Activated CD8-positive, alpha-beta memory T cell treated with anti-CD3 and anti-CD28 coated beads, Interleukin-2, amount 10 ng/mL, durations not matched to agents 7 days and 5 days (primary cell): ENCODE data around the gene LHPP. TPM values are rescaled to one million over a fixed set of nuclear protein-coding genes. Genes with fewer than 3 reads are reported as not detected.

ENCODE experiments used
- ATAC-seq: fragments of 150-1000 bp; cut with Tn5 transposase; one replicate; pipeline ENCODE4 v1.10.0; 2021; ENCODE audit warnings: moderate library complexity
- CTCF ChIA-PET: fragments of 350-600 bp; sonication (Branson Sonifier 250); formaldehyde crosslinking; loops from one replicate; lab custom pipeline; 2021; ENCODE audit warnings: antibody characterized with exemption; lab: Charles Lee
- DNase-seq: peaks from one replicate; pipeline ENCODE4 v3.0.0-alpha.2; 2020
- H3K27ac Mint-ChIP-seq: one replicate; pipeline ENCODE4 v1.8.0; 2021; ENCODE audit warnings: mild to moderate bottlenecking, mixed read lengths
- H3K27me3 Mint-ChIP-seq: one replicate; pipeline ENCODE4 v1.8.0; 2021; ENCODE audit warnings: mixed read lengths
- H3K36me3 Mint-ChIP-seq: one replicate; pipeline ENCODE4 v1.8.0; 2021; ENCODE audit warnings: mild to moderate bottlenecking, mixed read lengths
- H3K4me1 Mint-ChIP-seq: one replicate; pipeline ENCODE4 v1.8.0; 2021; ENCODE audit warnings: mixed read lengths
- H3K4me3 Mint-ChIP-seq: one replicate; pipeline ENCODE4 v1.8.0; 2021; ENCODE audit warnings: mild to moderate bottlenecking, moderate library complexity, mixed read lengths
- H3K9me3 Mint-ChIP-seq: one replicate; pipeline ENCODE4 v1.8.0; 2022; ENCODE audit warnings: low read depth, mixed read lengths
- total RNA-seq, 2 experiments: library from RNA; stranded (reverse); gene quantifications; one replicate each; pipeline ENCODE4 v1.2.3, GENCODE V29; 2021

Gene LHPP
- total RNA-seq, 2 experiments from 2014 or later, result 10.6 to 16.7 TPM

GRCh38 chr10:124596962-124597845 lies 135.6 kb downstream of the LHPP start:
- no peaks in the 10 kb centered on the region for H3K36me3 Mint-ChIP-seq
- no peak overlapping the region for H3K4me3 Mint-ChIP-seq
- H3K27ac Mint-ChIP-seq, result no peak overlapping the region
- DNase-seq, result no peak
- H3K4me1 Mint-ChIP-seq, result no peaks in the 10 kb centered on the region
- CTCF ChIA-PET, result interaction anchor here (1.3 kb wide), 1 partner anchor 144 kb away, joined by 3 read pairs; no protein-coding TSS in a partner anchor
- no peak for ATAC-seq
- no peaks in the 10 kb centered on the region for H3K9me3 Mint-ChIP-seq
- no peaks in the 10 kb centered on the region for H3K27me3 Mint-ChIP-seq

DNA sequence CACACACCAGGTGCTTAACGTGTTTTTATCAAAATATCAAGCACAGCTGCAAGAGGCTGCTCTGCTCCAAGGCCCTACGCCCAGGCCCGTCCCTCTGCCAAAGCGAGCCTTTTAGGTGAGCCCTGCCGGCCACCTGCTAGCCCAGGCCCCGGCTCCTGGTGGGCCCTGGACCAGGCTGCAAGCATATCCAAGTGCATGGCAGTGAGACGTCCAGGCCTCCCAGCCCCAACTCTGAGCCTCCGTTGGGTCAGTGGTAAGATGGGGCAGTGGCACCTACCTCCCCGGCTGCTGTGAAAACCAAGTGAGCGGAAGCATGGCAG lies 136.2 kb downstream of the LHPP start:
- DNase-seq (no peak), ATAC-seq (no peak)
- Mint-ChIP-seq H3K4me1 (no peaks in the 10 kb centered on the region), H3K36me3 (no peaks in the 10 kb centered on the region), H3K27ac (no peak overlapping the region), H3K4me3 (no peak overlapping the region), H3K27me3 (no peaks in the 10 kb centered on the region), H3K9me3 (no peaks in the 10 kb centered on the region)
- CTCF ChIA-PET, result interaction anchor here (1.3 kb wide), 1 partner anchor 143 kb away, joined by 3 read pairs; no protein-coding TSS in a partner anchor

DNA sequence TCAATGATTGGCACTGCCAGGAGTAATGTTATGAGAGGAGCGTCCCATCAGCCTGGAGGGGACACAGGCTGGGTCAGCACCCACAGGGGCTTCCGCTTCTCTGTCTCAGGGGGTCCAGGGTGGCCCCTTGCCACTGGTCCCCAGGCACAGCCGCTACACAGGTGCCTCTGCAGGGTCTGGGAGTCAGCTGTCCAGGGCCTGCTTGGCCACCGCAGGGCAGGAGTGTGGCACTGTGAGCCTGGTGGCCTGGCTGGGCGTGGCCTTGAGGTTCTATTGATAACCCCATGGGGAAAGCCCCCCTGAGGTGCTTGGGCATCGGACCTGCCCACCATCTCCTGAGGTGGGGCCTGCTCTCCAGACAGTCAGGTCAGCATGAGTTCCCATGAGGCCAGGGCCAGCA lies 136.6 kb downstream of the LHPP start:
- ATAC-seq, result no peak
- CTCF ChIA-PET, result no interaction called here
- H3K36me3 Mint-ChIP-seq, result no peaks in the 10 kb centered on the region
- no peak overlapping the region for H3K4me3 Mint-ChIP-seq
- no peaks in the 10 kb centered on the region for H3K27me3 Mint-ChIP-seq
- no peak overlapping the region for H3K27ac Mint-ChIP-seq
- no peak for DNase-seq
- no peaks in the 10 kb centered on the region for H3K9me3 Mint-ChIP-seq
- no peaks in the 10 kb centered on the region for H3K4me1 Mint-ChIP-seq

- no peak overlapping the region for H3K4me3 Mint-ChIP-seq
- ATAC-seq, result no peak
- H3K4me1 Mint-ChIP-seq, result no peaks in the 10 kb centered on the region
- no peaks in the 10 kb centered on the region for H3K27me3 Mint-ChIP-seq
- no peak for DNase-seq
- no peak overlapping the region for H3K27ac Mint-ChIP-seq
- no peaks in the 10 kb centered on the region for H3K9me3 Mint-ChIP-seq
- no peaks in the 10 kb centered on the region for H3K36me3 Mint-ChIP-seq
- CTCF ChIA-PET, result interaction anchor here (1.1 kb wide), 1 partner anchor 142 kb away, joined by 4 read pairs; no protein-coding TSS in a partner anchor
These were observed 137.4 kb downstream of the LHPP start for GRCh38 chr10:124598773-124599587.

DNA sequence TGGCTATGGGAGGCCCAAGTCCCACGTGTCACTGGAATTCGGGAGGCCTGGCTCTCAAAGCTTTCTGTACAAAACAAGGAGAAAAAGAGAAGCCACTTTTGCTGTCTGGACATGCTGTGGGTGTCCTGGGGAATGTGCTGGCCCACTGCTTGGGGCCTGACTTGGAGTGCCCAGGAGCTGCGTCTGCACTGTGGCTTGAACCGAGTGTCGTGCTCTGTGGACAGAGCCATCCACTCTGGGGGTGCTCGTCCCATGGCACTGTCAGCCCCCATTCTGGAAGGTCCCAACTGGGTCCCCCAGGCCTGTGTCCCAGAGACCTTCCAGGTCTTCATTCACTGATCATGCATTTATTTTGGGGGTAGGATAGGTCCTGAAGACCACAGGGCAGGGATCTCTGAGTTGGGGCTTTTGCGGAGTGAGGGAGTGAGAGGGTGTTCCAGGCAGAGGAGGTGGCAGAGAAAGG lies 138.0 kb downstream of the LHPP start:
- Mint-ChIP-seq H3K27me3 (no peaks in the 10 kb centered on the region), H3K4me3 (no peak overlapping the region), H3K27ac (no peak overlapping the region), H3K9me3 (no peaks in the 10 kb centered on the region), H3K4me1 (no peaks in the 10 kb centered on the region), H3K36me3 (no peaks in the 10 kb centered on the region)
- ATAC-seq (no peak), DNase-seq (no peak)
- CTCF ChIA-PET, result interaction anchor here (1.1 kb wide), 1 partner anchor 141 kb away, joined by 4 read pairs; no protein-coding TSS in a partner anchor

GRCh38 chr10:124600051-124600880 lies 138.6 kb downstream of the LHPP start:
- Mint-ChIP-seq H3K4me1 (no peaks in the 10 kb centered on the region), H3K4me3 (no peak overlapping the region), H3K27me3 (no peaks in the 10 kb centered on the region), H3K9me3 (no peaks in the 10 kb centered on the region), H3K36me3 (no peaks in the 10 kb centered on the region), H3K27ac (no peak overlapping the region)
- ATAC-seq (no peak), DNase-seq (no peak)
- CTCF ChIA-PET, result no interaction called here

DNA sequence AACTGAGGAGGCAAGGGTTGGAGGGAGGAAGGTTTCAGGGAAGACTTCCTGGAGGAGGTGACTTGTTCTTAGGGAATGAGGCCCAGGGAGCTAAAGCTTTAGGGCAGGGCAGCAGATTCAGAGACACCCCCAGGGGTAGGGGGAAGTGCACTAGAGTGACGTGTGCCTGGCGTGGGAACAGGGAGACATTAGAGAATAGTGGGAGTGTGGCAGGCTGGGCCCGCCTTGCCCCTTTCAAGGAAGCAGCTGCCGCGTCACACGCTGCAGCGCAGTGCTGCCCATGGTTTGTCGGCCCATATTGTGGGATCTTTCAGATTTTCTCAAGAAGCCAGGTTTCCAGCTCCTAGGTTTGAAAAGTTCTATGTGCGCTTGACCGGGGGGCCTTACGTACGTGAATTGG lies 139.4 kb downstream of the LHPP start:
- H3K4me3 Mint-ChIP-seq, result no peak overlapping the region
- CTCF ChIA-PET, result interaction anchor here (0.7 kb wide), 1 partner anchor 10 kb away, joined by 3 read pairs; no protein-coding TSS in a partner anchor
- no peaks in the 10 kb centered on the region for H3K4me1 Mint-ChIP-seq
- H3K9me3 Mint-ChIP-seq, result no peaks in the 10 kb centered on the region
- no peak overlapping the region for H3K27ac Mint-ChIP-seq
- no peak for DNase-seq
- H3K36me3 Mint-ChIP-seq, result no peaks in the 10 kb centered on the region
- H3K27me3 Mint-ChIP-seq, result no peaks in the 10 kb centered on the region
- ATAC-seq, result no peak

- Mint-ChIP-seq H3K27ac (no peak overlapping the region), H3K9me3 (no peaks in the 10 kb centered on the region), H3K36me3 (no peaks in the 10 kb centered on the region), H3K4me3 (no peak overlapping the region), H3K27me3 (no peaks in the 10 kb centered on the region), H3K4me1 (no peaks in the 10 kb centered on the region)
- ATAC-seq, result no peak
- no peak for DNase-seq
- CTCF ChIA-PET, result interaction anchor here (0.7 kb wide), 1 partner anchor 9 kb away, joined by 3 read pairs; no protein-coding TSS in a partner anchor
These were observed 140.0 kb downstream of the LHPP start for GRCh38 chr10:124601431-124602120.

DNA sequence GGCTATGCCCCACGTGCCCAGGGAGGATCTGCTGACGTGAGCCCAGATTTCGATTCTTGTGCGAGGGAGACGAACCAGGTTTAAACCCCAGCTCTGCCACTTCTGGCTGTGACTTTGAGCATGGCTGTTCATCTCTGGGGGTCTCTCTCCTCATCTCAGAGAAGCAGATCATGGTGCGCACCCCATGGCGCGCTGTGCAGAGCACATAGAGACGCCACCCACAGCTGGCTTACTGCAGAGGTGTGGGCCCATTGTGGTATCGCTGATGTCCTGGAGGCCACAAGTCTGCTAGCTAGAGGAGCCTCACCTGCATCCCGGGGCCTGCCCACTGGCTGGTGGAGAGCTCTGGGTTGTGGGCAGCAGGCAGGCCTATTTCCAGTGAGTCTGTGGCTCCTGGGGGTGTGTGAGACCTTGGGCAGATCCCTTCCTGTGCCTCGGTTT lies 140.5 kb downstream of the LHPP start:
- Mint-ChIP-seq H3K4me3 (no peak overlapping the region), H3K27ac (no peak overlapping the region), H3K36me3 (no peaks in the 10 kb centered on the region), H3K4me1 (no peaks in the 10 kb centered on the region), H3K27me3 (no peaks in the 10 kb centered on the region), H3K9me3 (no peaks in the 10 kb centered on the region)
- CTCF ChIA-PET, result no interaction called here
- no peak for ATAC-seq
- no peak for DNase-seq

GRCh38 chr10:124602646-124603365 lies 141.2 kb downstream of the LHPP start:
- ATAC-seq, result no peak
- Mint-ChIP-seq H3K4me1 (no peaks in the 10 kb centered on the region), H3K27ac (no peak overlapping the region), H3K36me3 (no peaks in the 10 kb centered on the region), H3K9me3 (no peaks in the 10 kb centered on the region), H3K27me3 (no peaks in the 10 kb centered on the region), H3K4me3 (no peak overlapping the region)
- no peak for DNase-seq
- CTCF ChIA-PET, result no interaction called here

DNA sequence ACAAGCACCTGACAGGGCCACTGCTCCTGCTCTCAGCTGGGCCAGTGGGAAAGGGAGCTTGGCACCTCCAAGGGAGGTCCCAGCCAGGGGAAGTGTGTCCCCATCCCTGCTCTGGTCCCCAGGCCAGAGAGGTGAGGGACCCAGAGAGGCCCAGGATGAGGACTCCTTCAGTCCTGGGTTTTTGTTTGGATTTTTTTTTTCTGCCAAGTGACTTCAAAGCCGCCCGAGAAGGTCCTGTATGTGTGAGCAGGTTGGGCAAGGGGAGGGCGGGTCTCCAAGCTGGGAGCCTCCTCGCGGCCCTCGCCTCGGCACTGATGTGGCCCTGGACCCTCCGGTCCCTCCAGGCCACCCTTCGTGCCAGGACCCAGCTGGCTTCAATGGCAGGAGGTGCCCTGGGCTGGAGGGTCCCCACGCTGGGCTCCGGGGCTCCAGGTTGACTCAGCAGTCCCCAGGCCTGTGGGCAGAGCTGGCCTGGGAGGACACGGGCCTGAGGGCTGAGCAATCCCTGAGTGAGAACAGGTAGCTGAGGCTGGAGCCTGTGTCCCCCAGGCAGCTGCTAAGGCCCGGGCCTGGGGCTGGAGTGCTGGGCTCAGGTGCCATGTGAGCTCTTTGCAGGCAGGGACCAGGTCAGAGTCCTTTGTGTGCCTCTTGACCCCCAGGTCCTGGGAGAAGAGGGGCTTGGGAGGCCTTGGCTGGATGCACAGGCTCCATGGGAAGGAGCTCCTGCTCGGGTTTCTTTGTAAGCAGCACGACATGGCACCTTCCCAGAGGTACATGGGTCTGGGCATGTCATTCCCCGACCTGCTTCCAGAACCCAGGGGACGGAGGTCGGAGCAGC lies 142.0 kb downstream of the LHPP start:
- DNase-seq (no peak), ATAC-seq (no peak)
- H3K4me1 Mint-ChIP-seq, result no peaks in the 10 kb centered on the region
- no peak overlapping the region for H3K27ac Mint-ChIP-seq
- no peaks in the 10 kb centered on the region for H3K27me3 Mint-ChIP-seq
- no peak overlapping the region for H3K4me3 Mint-ChIP-seq
- H3K9me3 Mint-ChIP-seq, result no peaks in the 10 kb centered on the region
- no peaks in the 10 kb centered on the region for H3K36me3 Mint-ChIP-seq
- CTCF ChIA-PET, result no interaction called here
